Liver (tissue), 3 donors: ENCODE data around the gene ASB2.

Experiments used
- EGR1 ChIP-seq, 2 donors: IDR thresholded peaks; 2 replicates each; pipeline ENCODE4 v1.6.1; 2016 to 2018; ENCODE audit warnings: antibody characterized with exemption in 2 of 2, low read depth in 2 of 2
- GABPA ChIP-seq, 2 donors: IDR thresholded peaks in 1 of 2; conservative IDR thresholded peaks in 1 of 2; 2 replicates each; pipeline ENCODE4 v1.6.1; 2016; ENCODE audit warnings: antibody characterized with exemption in 2 of 2, mild to moderate bottlenecking in 1 of 2, moderate library complexity in 1 of 2
- HNF4A ChIP-seq, 2 donors: conservative IDR thresholded peaks; 2 replicates each; pipeline ENCODE4 v1.6.1; 2016; ENCODE audit warnings: antibody characterized with exemption in 2 of 2, mild to moderate bottlenecking in 2 of 2
- HNF4G ChIP-seq: IDR thresholded peaks from 2 replicates; pipeline ENCODE4 v1.6.1; 2016; ENCODE audit warnings: antibody characterized with exemption
- RAD21 ChIP-seq, 2 donors: IDR thresholded peaks; 2 replicates each; pipeline ENCODE4 v1.6.1; 2016; ENCODE audit warnings: antibody characterized with exemption in 2 of 2, mild to moderate bottlenecking in 2 of 2
- RXRA ChIP-seq, 2 donors: IDR thresholded peaks; 2 replicates each; pipeline ENCODE4 v1.6.1; 2017 to 2018; ENCODE audit warnings: antibody characterized with exemption in 2 of 2, mild to moderate bottlenecking in 1 of 2
- TAF1 ChIP-seq: conservative IDR thresholded peaks from 2 replicates; pipeline ENCODE4 v1.6.1; 2016; ENCODE audit warnings: antibody characterized with exemption, mild to moderate bottlenecking
- YY1 ChIP-seq: IDR thresholded peaks from 2 replicates; pipeline ENCODE4 v1.6.1; 2016; ENCODE audit warnings: antibody characterized with exemption, mild to moderate bottlenecking
- TF ChIP-seq, protein P1 (sequence below): fragments of 150-350 bp; IDR thresholded peaks from 2 replicates; pipeline ENCODE4 v1.5.1; 2017; ENCODE audit warnings: improper control_type of control experiment, low read depth, low read length; ENCODE audit not compliant: missing input control
- TF ChIP-seq, protein P2 (sequence below): IDR thresholded peaks from 2 replicates; pipeline ENCODE4 v1.6.1; 2016; ENCODE audit warnings: antibody characterized with exemption
- TF ChIP-seq, protein P3 (sequence below): IDR thresholded peaks from 2 replicates; pipeline ENCODE4 v1.6.1; 2016; ENCODE audit warnings: antibody characterized with exemption, mild to moderate bottlenecking
- TF ChIP-seq, protein P4 (sequence below): IDR thresholded peaks from 2 replicates; pipeline ENCODE4 v1.6.1; 2016; ENCODE audit warnings: antibody characterized with exemption
- donor health status: healthy.
- donor health status: healthy.

DNA sequence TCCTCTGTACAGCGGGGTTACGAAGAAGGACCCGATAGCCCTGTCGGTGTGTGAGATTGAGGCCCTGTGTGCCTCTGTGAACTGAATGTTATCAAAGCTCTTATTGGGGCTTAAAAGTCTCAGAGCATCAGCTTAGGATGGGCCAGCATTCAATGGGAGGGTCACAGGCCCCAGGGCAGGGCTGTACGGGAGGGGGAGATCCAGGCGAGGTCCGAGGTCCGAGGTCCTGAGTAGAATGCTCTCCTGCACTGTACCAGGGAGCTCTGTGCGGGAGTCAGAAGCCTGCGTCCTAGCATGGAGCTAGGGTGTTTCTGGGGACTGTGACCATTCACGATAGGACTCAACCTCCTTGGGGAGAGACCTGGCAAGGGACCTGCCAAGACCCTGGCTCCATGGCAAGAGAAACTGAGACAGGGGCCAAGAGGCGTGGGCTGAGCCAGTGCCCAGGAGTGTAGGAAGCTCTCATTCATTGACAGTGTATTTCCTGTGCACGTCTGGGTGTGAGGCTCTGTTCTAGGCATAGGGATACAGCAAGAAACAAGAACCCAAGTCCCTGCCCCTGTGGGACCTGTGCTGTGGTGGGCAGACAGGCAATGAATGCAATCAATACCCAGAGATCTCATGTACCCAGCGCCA is 61.2 kb downstream of the ASB2 start:
- TF ChIP-seq, protein P1, sequence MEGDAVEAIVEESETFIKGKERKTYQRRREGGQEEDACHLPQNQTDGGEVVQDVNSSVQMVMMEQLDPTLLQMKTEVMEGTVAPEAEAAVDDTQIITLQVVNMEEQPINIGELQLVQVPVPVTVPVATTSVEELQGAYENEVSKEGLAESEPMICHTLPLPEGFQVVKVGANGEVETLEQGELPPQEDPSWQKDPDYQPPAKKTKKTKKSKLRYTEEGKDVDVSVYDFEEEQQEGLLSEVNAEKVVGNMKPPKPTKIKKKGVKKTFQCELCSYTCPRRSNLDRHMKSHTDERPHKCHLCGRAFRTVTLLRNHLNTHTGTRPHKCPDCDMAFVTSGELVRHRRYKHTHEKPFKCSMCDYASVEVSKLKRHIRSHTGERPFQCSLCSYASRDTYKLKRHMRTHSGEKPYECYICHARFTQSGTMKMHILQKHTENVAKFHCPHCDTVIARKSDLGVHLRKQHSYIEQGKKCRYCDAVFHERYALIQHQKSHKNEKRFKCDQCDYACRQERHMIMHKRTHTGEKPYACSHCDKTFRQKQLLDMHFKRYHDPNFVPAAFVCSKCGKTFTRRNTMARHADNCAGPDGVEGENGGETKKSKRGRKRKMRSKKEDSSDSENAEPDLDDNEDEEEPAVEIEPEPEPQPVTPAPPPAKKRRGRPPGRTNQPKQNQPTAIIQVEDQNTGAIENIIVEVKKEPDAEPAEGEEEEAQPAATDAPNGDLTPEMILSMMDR: no peak
- TF ChIP-seq HNF4G (no peak), TAF1 (no peak), RXRA (IDR thresholded peaks at IDR 0.05) (no peak), GABPA (IDR thresholded peaks at IDR 0.05 in 1 of 2, conservative IDR thresholded peaks at IDR 0.05 in 1 of 2) (no peak), EGR1 (IDR thresholded peaks at IDR 0.05; ENCODE audit: low read depth in 2 of 2) (no peak), RAD21 (IDR thresholded peaks at IDR 0.05) (no peak), YY1 (no peak), HNF4A (conservative IDR thresholded peaks at IDR 0.05) (no peak)
- TF ChIP-seq, protein P2, sequence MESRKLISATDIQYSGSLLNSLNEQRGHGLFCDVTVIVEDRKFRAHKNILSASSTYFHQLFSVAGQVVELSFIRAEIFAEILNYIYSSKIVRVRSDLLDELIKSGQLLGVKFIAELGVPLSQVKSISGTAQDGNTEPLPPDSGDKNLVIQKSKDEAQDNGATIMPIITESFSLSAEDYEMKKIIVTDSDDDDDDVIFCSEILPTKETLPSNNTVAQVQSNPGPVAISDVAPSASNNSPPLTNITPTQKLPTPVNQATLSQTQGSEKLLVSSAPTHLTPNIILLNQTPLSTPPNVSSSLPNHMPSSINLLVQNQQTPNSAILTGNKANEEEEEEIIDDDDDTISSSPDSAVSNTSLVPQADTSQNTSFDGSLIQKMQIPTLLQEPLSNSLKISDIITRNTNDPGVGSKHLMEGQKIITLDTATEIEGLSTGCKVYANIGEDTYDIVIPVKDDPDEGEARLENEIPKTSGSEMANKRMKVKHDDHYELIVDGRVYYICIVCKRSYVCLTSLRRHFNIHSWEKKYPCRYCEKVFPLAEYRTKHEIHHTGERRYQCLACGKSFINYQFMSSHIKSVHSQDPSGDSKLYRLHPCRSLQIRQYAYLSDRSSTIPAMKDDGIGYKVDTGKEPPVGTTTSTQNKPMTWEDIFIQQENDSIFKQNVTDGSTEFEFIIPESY: no peak
- TF ChIP-seq, protein P3, sequence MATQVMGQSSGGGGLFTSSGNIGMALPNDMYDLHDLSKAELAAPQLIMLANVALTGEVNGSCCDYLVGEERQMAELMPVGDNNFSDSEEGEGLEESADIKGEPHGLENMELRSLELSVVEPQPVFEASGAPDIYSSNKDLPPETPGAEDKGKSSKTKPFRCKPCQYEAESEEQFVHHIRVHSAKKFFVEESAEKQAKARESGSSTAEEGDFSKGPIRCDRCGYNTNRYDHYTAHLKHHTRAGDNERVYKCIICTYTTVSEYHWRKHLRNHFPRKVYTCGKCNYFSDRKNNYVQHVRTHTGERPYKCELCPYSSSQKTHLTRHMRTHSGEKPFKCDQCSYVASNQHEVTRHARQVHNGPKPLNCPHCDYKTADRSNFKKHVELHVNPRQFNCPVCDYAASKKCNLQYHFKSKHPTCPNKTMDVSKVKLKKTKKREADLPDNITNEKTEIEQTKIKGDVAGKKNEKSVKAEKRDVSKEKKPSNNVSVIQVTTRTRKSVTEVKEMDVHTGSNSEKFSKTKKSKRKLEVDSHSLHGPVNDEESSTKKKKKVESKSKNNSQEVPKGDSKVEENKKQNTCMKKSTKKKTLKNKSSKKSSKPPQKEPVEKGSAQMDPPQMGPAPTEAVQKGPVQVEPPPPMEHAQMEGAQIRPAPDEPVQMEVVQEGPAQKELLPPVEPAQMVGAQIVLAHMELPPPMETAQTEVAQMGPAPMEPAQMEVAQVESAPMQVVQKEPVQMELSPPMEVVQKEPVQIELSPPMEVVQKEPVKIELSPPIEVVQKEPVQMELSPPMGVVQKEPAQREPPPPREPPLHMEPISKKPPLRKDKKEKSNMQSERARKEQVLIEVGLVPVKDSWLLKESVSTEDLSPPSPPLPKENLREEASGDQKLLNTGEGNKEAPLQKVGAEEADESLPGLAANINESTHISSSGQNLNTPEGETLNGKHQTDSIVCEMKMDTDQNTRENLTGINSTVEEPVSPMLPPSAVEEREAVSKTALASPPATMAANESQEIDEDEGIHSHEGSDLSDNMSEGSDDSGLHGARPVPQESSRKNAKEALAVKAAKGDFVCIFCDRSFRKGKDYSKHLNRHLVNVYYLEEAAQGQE: no peak
- TF ChIP-seq, protein P4, sequence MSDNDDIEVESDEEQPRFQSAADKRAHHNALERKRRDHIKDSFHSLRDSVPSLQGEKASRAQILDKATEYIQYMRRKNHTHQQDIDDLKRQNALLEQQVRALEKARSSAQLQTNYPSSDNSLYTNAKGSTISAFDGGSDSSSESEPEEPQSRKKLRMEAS: no peak
